LoVo (cell line): ENCODE measurements around the gene ZC3H18.

Experiments used
- DNase-seq: peaks from one replicate; pipeline ENCODE4 v3.0.0-alpha.2; 2016; ENCODE audit warnings: low spot score

ZC3H18 gene

DNA sequence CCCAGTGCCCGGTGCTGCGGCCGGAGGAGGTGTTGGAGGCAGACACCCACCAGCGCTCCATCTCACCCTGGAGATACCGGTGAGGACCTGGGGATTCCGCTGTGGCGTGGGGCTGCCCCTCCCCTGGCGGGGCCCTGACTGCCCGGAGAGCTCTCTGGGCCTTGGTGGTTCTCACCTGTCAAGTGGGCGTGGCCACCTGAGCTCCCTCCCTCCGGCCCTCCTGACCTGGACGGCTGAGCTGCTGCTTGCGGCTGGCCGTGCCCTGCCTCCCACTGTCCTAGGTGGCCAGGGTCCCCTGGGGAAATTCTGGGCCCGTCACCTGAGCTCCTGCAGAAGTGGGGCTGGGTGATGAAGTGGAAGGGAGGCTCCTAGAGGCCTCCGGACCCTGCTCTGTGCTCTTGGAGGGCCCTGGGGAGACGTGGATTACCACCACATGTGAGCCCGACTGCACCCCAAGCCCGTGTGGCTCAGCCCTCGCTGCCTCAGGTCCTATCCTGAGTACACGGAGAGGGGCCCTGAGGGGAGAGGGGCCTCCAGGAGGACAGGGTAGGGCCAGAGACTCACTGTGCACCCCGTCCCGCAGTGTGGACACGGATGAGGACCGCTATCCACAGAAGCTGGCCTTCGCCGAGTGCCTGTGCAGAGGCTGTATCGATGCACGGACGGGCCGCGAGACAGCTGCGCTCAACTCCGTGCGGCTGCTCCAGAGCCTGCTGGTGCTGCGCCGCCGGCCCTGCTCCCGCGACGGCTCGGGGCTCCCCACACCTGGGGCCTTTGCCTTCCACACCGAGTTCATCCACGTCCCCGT lies 69.2 kb downstream of the ZC3H18 start:
- no peak for DNase-seq

DNA sequence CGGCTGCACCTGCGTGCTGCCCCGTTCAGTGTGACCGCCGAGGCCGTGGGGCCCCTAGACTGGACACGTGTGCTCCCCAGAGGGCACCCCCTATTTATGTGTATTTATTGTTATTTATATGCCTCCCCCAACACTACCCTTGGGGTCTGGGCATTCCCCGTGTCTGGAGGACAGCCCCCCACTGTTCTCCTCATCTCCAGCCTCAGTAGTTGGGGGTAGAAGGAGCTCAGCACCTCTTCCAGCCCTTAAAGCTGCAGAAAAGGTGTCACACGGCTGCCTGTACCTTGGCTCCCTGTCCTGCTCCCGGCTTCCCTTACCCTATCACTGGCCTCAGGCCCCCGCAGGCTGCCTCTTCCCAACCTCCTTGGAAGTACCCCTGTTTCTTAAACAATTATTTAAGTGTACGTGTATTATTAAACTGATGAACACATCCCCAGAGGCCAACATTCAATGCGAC lies 69.9 kb downstream of the ZC3H18 start:
- no peak for DNase-seq

DNA sequence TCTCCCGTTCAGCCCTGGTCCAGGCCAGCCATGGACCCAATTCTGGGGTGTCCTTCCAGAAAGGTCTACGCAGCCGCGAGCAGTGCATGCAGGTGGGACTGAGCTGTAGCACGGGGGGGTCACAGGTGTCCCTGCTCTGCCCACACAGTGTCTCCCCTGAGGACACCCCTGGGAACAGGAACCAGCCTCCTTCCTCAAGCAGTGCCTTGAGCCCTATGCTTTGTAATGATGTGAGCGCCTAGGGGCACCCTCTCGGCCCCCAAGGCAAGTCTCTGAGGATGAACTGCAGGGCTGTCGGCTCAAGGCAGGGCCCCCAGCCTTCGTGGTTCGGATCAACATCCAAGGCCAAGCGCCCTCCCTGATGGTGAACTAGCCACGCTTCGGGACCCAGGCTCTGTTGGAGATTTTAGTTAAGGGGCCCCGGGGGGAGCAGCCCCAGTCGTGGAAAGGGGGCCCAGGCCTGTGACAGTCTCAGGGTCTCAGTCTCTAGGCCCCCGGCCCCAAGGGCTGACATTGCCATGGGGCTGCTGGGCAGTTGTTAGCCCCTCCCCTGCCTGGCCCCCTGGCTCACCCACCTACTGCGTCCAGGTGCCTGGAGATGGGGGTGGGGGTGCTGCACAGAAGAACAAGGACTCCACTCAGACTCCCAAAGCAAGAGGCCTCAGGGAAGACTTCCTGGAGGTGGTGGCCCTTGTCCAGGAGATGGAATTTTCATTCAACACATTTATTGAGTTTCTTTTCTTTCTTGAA lies 70.5 kb downstream of the ZC3H18 start:
- DNase-seq: no peak

DNA sequence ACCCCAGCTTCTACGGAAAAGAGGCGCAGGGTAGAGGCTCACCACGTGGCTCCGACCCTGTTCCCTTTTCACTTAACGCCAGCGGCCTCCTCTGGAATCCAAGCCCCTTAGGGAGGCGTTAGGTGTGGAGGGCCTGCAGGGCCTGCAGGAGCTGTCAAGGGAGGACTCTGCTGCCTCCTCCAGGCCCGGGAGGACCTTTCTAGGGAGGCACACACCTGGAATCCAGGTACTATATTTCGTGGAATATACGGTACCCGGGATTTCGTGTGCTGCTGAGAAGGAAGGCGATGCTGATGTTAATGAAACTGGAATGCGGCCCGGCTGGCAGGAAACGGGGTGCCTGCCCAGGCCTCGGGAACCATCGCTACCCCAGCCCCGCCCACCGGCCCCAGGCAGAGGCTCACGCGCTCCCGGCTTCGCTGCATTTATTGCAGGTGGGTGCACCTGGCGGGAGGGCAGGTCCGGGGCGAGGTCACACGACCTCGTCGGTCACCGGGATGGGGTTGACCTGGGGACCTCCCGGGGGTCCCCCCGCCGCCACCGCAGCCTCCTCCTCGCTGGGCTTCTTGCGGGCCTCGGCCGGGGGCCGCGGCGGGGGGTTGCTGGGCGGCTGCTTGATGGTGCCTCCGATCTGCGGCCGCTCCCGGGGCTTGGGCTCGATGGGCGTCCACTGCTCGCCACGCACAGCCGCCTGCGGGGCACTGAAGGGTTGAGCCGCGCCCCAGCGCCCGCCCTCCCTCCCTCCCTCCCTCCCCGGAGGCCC lies 72.9 kb downstream of the ZC3H18 start:
- no peak for DNase-seq

DNA sequence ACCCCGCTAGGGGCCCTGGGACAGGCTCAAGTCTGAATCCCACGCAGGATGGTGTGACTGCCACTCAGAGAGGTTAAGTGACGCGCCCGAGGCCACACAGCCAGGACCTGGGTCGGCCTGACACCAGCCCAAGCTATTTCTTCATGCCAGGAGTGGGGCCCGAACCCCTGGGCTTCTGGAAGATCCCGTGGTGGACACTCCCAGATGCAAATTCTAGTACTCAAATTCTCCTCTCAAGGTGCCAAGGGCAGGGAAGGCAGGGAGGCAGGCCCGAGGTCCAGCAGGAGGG lies 73.4 kb downstream of the ZC3H18 start:
- no peak for DNase-seq

DNA sequence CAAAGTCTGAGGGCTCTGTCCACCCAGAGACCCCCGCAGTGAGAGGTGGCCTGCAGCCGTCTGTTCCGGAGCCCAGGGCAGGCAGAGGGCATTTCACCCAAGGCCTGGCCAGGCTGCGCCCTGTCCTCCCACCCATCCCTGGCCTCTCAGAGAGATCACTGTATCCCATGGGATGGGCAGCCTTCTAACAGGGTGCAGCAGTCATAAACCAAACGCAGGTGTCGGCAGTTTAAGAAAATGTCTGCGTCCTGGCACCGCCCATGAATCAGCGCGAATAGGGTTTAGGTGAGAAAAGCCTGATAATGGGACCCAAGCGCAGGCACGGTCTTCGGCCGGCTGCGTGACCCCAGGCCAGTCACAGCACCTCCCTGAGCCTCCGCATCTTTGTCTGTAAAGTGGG lies 75.3 kb downstream of the ZC3H18 start:
- no peak for DNase-seq

DNA sequence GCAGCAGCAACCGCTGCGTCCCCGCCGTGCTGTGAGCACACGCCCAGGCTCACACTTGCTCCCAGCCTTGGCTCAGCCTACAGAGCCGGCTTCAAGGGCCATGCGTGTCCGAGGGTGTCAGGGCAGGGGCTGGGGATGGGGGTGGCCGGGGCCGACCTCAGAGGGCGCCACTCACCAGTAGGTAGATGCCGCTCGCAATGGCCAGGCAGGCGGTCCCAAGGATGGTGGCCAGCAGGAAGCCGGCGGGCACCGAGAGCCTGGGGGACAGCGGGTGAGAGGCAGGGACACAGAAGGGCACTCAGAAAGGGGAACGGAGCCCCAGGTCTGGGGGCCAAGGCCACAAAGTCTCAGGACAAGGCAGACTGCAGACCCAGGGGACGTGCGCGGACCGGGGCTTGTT lies 75.7 kb downstream of the ZC3H18 start:
- no peak for DNase-seq

DNA sequence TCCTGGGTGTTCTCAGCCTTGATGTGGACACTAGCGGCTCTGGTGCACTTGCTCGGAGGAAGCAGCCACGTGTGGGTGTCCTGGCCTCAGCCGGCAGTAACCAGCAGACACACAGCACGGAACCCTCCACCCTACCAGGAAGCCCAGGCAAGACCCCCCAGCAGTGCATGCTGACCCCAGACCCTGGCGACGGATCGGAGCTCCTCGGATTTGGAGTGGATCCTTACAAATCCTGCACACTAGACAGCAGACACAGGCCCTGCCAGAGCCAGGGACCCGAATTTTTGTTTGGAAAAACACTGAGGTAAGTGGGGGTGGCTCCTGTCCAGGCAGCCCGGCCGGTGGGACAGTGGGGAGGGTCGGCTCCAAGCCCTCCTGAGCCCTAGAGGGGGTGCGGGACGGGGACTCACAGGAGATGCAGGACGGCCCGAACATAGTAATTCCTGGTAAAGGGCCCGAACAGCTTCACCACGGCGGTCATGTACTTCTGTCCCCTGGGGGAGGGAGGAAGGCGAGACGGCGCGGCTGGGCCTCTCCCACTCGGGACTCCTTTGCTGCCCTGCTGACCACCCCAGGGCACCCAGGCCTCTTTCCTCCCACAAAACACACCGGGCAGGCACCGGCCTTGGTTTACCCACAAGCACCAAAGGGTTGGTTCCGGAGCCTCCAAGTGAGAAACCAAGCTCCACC lies 76.3 kb downstream of the ZC3H18 start:
- no peak for DNase-seq

DNA sequence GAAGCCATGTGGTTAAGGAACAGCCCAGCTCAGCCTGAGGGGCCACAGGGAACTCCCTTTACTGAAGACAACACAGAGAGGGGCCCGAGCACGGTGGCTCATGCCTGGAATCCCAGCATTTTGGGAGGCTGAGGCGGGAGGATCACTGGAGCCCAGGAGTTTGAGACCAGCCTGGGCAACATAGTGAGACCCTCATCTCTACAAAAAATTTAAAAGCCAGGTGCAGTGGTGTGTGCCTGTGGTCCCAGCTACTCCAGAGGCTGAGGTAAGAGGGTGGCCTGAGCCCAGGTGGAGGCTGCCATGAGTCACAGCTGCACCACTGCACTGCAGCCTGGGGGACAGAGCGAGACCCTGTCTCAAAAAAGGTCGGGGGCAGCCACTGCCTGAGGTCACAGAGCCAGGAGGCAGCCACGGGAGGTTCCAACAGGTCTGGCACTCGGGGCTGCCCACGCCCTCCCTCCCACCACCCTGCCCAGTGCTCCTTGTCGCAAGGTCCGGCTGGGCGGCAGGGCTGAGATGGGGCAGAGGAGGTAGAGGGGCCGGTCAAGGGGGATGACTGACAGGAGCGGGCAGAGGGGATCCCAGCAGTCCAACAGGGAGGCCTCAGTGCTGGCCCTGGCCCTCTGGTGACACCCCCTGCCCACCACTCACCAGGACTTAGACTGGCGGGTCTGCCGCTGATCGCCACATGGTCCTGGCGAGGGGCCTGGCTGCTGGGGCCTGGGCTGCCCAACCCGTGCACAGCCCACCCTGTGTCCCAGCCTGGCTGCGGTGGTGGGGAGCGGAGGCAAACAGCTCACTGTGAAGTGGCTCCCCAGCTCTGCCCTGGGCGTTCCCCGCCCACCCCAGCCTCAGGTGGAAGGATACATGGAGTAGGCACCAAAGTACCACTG lies 77.2 kb downstream of the ZC3H18 start:
- DNase-seq: no peak

DNA sequence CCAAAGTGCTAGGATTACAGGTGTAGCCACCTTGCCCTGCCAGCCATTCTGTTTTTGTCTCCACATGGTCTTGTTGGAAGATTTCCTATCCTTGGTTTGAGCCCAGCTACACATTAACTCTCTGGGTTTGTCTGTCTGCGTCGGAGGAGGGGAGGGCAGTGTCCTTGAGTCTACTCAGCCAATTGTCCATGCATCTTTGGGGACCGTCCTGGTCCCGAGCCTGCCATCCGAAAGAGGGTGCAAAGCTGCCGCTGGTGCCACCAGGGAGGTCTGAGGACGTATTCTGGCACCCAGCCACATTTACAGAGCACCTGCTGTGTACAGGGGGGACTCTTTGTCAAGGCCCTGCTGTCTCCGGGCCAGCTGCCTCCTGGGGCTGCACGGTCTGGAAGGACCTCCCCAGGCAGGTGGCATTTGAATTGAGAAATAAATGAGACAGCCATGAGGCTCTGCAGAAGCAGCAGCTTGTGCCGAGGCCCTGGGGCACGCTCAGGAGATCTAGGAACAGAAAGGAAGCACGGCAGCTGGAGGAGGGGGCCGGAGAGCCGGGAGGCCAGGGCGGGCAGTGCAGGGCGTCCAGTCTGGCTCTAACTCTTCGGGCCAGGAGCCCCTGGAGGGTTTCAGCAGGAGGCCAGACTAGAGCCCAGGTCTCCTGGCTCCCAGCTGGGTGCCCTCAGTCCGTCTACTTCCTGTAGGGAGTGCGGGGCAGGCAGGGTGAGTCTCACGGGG lies 79.2 kb downstream of the ZC3H18 start:
- no peak for DNase-seq

DNA sequence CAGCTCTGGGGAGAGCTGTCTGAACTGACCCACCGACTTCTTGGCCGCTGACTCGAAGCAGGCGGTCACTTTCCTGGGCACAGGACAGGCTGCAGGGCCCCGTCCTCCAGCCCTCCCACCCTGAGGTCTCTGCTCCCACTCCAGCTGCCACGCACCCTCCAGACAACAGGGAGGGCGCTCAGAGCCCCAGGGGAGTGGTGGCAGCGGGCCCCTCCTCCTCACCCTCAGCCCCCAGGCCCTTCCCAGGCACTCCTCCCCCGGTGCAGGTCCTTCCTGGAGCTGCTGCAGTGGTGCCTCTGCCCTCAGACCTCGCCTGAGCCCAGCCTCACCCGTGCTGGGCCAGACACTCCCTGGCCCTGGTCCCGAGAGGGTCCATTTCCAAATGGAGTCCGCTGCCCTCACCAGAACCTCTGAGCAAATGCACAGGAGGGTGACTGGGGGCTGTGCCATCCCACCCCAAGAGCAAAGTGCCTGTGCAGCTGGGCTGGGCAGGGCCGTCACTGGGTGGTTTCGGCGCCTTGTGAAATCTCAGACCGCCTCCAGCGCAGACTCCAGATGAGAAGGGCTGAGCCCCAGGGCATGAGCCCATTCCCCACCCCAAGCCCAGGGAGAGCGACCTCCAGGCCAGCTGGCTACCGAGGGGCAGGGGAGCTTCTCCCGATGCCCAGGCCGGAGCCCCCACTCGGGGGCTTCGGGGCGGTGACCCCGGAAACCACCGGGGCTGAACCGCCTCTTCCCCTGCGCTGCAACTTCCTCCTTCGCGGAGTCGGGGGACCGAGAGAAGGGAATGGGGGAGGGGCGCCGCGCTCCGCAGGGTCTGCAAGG lies 79.9 kb downstream of the ZC3H18 start:
- DNase-seq: no peak

DNA sequence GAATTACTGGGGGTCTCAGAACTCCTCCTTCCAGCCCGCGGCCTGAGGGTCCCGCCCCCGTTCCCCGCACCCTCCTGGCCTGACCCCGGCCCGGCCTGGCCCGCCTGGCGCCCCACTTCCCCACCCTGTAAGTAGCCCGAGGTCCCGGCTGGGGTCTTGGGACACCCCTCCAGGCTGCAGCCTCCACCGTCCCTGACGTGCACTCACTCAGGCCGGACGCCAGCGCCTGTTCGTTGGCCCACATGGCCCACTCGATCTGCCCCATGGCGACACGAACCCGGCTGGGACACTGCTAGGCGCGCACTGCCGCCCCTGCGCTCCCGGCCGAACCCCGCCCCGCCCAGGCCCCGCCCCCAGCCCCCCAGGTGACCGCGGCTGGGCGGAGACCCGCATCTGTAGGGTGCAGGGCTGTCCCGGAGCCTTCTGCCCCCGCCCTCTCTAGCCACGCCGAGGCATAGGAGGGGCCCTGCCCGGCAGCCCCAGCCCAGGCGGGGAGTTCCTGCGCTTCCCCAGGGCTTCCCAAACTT lies 80.6 kb downstream of the ZC3H18 start, which contains the start of gene CYBA:
Gene CYBA (minus strand): TSS at position 305 of the 527 bp plus-strand sequence. CDS start 40 bp downstream, at position 265.
- peak; percentile 78 for DNase-seq

DNA sequence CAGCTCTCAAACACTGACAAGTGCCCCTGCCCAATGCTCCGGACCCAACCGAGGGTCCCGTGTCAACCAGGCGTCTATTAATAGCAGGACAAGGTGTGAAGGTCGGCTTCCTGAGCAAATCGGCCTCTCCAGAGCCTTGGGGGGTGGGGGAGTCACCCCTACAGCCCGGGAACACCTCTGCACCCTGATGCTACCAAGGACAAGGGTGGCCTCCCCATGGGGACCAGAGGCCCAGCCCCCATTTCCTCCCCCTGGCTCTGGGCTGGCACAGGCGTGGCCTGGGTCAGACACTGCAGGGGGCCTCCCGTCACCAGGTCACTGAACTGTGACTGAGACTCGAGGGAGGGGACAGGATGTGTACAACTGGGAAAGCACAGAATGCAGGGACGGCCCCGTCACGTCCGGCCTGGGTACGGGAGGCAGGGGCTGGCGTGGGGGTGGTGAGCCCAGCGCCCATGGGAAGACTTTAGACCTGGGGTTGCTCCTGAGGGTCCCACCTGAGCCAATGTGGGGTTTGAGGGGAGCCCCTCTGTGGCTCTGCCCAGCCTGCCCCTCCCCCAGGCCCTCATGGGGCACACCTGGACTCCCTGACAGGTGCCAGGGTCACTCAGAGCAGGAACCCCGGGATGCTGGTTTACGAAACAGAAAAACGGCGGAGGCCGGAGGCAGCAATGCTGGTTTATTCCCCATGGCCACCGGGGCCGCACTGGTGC lies 81.2 kb downstream of the ZC3H18 start:
- peak; percentile 51 for DNase-seq

DNA sequence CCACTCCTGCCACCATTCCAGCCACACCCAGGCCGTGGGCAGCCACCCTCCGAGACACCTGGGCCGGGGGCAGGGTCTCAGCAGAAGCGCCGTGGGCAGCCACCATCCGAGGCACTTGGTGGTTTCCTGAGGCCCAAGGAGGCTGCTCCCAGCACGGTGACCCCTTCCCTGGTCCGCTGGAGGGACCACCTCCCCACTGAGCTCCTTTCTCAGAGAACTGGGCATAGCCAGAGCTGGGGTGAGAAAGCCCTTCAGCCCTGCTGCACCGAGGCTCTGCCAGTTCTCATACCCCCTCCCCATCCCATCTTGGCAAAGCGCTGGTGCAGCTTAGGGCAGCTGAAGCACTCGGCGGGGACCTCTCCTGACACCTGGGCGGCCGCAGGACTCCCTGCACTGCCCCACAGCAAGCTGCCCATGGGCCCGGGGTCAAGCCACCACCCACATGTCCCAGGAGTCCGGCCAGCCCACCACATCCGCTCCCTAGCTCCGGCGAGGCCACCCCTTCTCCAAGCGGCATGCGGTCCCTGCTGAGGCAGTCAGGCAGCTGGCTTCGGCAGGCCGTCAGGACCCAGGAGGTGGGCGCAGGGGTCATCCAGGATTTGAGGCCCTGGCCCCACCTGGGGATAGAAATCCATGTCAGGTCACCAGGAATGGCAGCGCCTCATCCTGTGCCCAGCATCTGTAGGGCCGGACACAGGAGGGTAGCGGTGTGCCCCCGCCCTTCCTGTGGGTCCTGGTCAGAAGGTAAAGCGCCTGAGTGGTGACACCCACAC lies 82.0 kb downstream of the ZC3H18 start:
- no peak for DNase-seq

DNA sequence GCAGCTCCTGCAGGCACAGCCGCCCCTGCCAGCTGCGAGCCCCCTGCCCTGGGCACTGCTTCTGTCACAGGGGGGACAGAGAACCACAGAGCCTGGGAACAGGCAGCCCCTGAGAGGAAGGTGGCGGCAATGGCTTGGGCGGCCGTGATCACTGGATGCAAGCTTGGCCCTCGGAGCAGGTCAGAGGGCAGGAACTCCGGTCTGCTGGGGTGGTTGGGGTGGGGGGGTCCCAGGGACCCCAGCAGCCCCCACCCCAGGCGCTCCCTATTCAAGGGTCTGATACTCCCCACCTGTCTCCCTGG lies 82.5 kb downstream of the ZC3H18 start:
- no peak for DNase-seq

DNA sequence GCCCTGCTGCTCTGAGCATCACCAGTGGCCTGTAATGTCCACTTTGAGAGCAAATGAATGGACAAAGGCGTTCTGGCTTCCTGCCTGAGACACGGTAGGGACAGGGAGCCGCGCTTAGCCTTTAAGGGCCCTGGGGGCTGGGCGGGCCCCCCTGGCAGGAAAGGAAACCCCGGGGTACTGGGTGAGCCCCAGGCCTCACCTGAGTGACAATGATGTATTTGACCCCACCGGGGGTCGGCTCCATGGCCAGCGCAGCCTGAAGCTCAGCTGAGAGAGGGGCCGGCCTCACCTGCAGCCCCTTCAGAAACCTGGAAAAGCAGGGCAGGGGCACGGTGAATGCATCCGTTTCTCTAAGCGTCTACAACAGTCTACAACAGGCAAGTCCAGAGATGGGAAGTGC lies 82.9 kb downstream of the ZC3H18 start:
- DNase-seq: no peak

DNA sequence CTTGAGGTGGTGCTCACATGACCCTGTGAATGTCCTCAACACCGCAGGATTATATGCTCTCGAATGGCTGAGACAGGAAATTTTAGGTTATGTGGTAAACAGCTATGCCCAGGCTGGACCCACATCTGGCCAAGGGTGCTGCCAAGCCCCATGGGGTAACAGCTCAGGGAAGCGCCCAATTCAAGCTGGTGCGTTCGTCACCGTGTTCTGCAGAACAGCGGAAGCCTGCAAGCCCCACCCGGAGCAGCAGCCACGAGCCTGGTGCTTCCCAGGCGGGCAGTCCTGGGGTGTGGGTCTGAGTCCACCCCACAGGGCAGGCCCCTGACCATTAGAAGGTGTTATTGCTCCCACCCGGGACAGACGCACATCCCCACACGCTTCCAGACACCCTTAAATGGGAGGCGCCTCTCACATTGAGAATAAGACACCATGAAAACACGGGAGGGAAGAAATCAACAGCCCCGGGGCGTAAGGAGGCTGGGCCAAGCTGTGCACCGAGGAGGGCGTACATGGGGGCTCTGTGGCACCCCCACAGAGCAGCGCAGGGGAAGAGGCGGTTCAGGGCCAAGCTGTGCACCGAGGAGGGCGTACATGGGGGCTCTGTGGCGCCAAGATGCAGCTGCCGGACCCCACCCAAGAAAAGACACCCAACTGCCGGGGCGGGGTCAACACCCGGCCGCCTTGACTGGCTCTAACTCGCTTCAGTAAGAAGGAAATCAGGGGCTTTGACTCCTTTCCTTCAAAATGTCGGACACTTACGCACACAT lies 83.6 kb downstream of the ZC3H18 start:
- no peak for DNase-seq
